Medulla oblongata (tissue), 1 donor: Measurements from ENCODE around the gene ABHD17C.
A peak's percentile ranks its signal among the peaks of the same experiment; 100 is the strongest.

ENCODE experiments used
- DNase-seq: peaks from one replicate; pipeline ENCODE4 v3.0.0-alpha.2; 2015; ENCODE audit errors: extremely low spot score

Gene ABHD17C

GRCh38 chr15:80689716-80690115 is 5.4 kb upstream of the ABHD17C start:
- DNase-seq: no peak

GRCh38 chr15:80691575-80691974 is 3.5 kb upstream of the ABHD17C start:
- DNase-seq: no peak

GRCh38 chr15:80693682-80694610 is 1.2 kb upstream of the ABHD17C start:
- DNase-seq: no peak

- DNase-seq: peak; percentile 42
Measured at GRCh38 chr15:80694611-80695098, 455 bp upstream of the ABHD17C start.

- no peak for DNase-seq
Measured at GRCh38 chr15:80695911-80696661, 976 bp downstream of the ABHD17C start.

GRCh38 chr15:80697075-80697685 is 2.1 kb downstream of the ABHD17C start:
- no peak for DNase-seq

- DNase-seq: no peak
Measured at GRCh38 chr15:80698676-80699075, 3.6 kb downstream of the ABHD17C start.

GRCh38 chr15:80699981-80700380 is 4.9 kb downstream of the ABHD17C start:
- no peak for DNase-seq

GRCh38 chr15:80701676-80702311 is 6.7 kb downstream of the ABHD17C start:
- no peak for DNase-seq

GRCh38 chr15:80703081-80703480 is 8.0 kb downstream of the ABHD17C start:
- DNase-seq: no peak

- no peak for DNase-seq
Measured at GRCh38 chr15:80703965-80704364, 8.9 kb downstream of the ABHD17C start.

GRCh38 chr15:80706161-80706560 is 11.1 kb downstream of the ABHD17C start:
- no peak for DNase-seq

GRCh38 chr15:80709542-80709941 is 14.4 kb downstream of the ABHD17C start:
- no peak for DNase-seq

- no peak for DNase-seq
Measured at GRCh38 chr15:80710635-80711554, 15.8 kb downstream of the ABHD17C start.

- no peak for DNase-seq
Measured at GRCh38 chr15:80711886-80712285, 16.8 kb downstream of the ABHD17C start.

- no peak for DNase-seq
Measured at GRCh38 chr15:80712956-80713355, 17.8 kb downstream of the ABHD17C start.

- DNase-seq: no peak
Measured at GRCh38 chr15:80721476-80721875, 26.4 kb downstream of the ABHD17C start.

- DNase-seq: no peak
Measured at GRCh38 chr15:80722811-80723210, 27.7 kb downstream of the ABHD17C start.

- no peak for DNase-seq
Measured at GRCh38 chr15:80727196-80727595, 32.1 kb downstream of the ABHD17C start.

- DNase-seq: no peak
Measured at GRCh38 chr15:80727596-80727995, 32.5 kb downstream of the ABHD17C start.

GRCh38 chr15:80730387-80730786 is 35.3 kb downstream of the ABHD17C start:
- no peak for DNase-seq
